HG03457 (cell line): Measurements from ENCODE around the gene CD63.
A peak's percentile ranks its signal among the peaks of the same experiment; 100 is the strongest.
"Not testable (repeated sequence)": the region's sequence is repeated elsewhere in the genome, so short reads cannot be mapped to it uniquely, and the experiment has no call there.

Experiments used
- ATAC-seq: cut with Tn5 transposase; IDR thresholded peaks from one replicate; pipeline ENCODE4 v1.9.1; 2021; ENCODE audit warnings: moderate number of reproducible peaks; ENCODE audit not compliant: unreplicated experiment

Gene CD63

GRCh38 chr12:55728939-55729818, at the start of gene CD63:
CD63 (minus strand) TSS chr12:55729009; CDS start chr12:55728341, 668 bp downstream.
- peak; percentile 53 for ATAC-seq

DNA sequence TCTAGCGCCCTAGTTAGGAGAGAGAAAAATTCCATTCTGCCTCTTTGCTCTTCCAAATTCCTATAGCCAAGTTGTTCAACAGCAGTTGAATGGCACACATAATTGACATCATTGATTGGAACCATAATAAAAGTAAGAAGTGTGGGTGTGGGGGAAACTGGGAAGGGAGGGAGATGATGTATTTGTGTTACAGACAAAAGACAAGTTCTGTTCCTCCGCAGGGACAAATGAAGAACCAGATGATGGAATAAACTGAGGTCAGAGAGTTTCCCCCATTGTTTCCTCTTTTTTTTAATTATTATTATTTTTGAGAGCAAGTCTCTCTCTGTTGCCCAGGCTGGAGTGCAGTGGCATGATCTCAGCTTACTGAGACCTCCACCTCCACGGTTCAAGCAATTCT, 49.0 kb upstream of the CD63 start:
- no peak for ATAC-seq

GRCh38 chr12:55771736-55772135, 42.9 kb upstream of the CD63 start:
- no peak for ATAC-seq

DNA sequence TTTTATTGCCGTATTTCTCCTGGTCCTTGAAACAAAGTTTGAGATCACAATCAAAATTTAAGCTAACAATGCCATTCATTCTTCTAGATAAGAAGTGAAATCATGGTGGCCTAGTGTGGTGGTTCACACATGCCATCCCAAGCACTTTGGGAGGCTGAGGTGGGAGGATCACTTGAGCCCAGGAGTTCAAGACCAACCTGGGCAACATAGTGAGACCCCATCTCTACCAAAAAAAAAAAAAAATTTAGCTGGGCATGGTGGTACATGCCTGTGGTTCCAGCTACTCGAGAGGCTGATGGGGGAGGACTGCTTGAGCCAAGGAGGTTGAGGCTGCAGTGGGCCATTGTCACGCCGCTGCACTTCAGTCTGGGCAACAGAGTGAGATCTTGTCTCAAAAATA, 38.3 kb upstream of the CD63 start:
- ATAC-seq = no peak

DNA sequence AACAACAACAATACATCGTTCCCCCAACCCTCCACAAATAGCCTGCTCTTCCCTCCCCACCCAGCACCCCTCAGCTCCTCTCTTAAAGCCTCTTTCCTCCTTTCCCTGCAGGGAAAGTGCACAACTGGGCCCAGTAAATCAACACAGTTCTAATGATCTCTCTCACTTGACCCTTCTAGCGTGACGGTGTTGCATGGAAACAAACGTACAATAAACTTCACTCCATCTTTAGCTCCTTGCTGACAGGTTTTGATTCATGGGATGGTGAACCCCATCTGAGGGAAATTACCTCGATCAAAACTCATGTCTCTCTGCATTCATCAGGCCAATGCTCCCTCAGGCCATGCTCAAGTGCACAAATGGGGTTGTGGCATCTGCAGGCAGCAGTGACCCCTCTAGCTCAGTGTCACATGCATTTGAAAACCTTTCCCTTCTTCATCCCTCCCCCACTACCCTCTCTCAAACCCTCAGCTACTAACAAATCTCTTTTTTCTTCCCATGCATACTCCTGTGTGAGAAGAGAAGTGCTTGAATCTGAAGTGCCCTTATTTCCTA, 37.0 kb upstream of the CD63 start:
- ATAC-seq = no peak

DNA sequence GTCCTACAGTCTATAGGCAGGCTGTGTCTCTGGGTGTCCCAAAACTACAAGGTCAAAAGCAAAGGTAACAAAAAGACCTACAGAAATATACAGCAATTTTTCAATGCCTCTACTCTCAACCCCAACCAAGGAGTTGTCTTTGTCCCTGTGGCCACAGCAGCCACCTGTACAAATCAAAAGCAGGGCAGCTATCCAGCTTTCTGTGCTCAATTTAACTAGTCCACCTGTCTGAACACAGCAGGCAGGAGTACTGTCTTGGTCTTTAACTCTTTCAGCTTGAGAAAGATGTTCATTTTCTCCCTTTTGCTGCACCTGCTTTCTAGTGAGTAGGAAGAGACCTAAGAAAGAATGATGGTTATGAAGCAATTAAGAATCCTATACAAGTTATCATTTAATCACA, 33.8 kb upstream of the CD63 start:
- ATAC-seq = no peak

DNA sequence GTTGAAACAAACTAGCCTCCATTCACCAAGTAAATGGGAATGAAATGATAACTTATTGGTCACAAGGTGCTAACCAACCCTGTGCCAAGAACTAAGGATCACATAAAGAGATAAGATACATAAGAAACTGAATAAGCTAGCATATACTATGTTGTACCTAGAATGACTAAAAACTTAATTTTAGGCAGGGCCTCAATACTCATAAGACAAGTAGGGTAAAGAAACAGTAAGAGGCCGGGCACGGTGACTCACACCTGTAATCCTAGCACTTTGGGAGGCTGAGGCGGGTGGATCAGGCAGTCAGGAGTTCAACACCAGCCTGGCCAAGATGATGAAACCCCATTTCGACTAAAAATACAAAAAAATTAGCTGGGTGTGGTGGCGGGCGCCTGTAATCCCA, 31.9 kb upstream of the CD63 start:
- ATAC-seq = no peak

- not testable (repeated sequence) for ATAC-seq
Measured at GRCh38 chr12:55758575-55758974, 29.8 kb upstream of the CD63 start.

DNA sequence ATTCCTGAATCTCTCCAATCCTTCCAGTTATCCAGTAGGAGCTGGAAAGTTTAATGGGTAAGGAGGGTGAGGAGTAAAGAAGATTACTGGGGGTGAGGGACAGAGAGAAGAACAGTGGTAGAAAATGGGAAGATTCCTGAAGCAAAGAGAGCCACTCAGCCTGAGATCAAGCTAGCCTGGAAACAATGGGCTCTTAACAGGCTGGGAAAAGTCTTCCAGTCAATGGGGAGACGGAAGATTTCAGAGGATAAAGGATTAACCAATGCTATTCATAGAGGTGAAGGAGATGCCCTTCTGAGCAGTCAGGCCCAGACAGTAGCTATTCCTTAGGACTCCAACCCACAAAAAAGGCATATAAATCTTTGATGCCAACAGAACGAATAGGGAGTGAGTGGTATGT, 28.9 kb upstream of the CD63 start:
- ATAC-seq = no peak

DNA sequence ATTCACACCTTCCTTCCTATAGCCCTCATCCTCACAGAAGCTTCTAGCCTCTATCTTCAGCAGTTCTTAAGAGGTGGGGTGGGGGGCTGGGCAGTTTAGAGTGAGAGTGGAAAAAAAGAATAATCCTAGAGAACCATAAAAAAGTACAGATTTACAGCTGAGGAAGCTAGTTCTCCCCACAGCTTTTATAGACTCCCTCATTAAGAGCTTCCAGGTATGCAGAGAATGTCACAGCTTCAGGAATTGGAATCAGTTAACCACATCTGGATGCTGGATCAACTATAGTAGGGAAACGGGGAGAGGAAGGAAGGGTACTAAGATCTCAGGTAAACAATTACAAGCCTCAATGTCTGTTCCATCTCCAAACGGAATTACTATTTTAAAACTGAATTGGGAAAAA, 26.4 kb upstream of the CD63 start:
- ATAC-seq = no peak

- no peak for ATAC-seq
Measured at GRCh38 chr12:55748230-55748993, 19.6 kb upstream of the CD63 start.

DNA sequence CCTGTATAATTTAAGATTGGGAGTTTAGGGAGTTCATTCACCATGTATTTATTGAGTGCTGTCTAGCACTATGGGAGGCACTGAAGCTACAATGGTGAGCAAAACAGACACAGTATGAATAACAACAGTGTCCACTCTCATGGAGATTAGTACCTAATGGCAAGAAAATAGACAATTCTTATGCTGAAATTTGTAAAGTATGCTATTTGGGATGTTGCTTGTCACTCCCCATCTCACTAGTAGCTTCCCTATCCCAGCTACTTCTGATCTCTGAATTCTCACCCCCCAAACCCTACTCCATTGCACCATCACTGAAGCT, 18.1 kb upstream of the CD63 start:
- no peak for ATAC-seq

- no peak for ATAC-seq
Measured at GRCh38 chr12:55746174-55746912, 17.5 kb upstream of the CD63 start.

- no peak for ATAC-seq
Measured at GRCh38 chr12:55745361-55746173, 16.8 kb upstream of the CD63 start.

DNA sequence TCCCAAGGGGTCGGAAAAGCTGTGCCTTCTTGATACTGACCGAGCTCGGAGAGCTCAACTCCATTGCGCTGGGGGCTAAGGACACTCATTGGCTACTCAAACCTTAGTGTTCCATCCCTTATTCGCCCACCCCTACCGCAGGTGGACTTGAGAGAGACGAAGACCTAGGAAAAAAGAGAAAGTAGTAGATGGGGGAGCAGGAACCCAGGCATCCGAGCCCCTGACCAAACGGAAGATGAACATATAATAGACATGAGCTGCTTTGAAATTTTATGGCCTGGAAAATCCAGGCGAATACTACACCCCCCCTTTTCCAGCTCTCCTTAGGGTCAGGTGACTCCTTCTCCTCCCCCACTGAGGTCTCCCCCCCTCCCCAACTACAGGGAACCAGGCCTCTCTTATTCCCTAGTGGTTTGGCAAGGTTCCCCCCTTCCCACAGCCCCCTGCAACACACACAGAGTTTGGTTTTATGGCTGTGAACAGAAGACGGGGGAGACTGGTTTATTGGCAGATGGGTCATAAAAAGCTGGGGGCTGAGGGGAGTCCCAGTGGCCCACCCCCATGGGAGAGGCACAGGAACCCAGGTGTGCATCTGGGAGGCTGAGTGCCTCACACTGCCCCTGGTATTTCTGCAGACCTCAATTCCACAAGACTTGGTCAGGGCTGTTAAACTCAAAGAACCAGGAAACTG, 15.7 kb upstream of the CD63 start:
- ATAC-seq = no peak

DNA sequence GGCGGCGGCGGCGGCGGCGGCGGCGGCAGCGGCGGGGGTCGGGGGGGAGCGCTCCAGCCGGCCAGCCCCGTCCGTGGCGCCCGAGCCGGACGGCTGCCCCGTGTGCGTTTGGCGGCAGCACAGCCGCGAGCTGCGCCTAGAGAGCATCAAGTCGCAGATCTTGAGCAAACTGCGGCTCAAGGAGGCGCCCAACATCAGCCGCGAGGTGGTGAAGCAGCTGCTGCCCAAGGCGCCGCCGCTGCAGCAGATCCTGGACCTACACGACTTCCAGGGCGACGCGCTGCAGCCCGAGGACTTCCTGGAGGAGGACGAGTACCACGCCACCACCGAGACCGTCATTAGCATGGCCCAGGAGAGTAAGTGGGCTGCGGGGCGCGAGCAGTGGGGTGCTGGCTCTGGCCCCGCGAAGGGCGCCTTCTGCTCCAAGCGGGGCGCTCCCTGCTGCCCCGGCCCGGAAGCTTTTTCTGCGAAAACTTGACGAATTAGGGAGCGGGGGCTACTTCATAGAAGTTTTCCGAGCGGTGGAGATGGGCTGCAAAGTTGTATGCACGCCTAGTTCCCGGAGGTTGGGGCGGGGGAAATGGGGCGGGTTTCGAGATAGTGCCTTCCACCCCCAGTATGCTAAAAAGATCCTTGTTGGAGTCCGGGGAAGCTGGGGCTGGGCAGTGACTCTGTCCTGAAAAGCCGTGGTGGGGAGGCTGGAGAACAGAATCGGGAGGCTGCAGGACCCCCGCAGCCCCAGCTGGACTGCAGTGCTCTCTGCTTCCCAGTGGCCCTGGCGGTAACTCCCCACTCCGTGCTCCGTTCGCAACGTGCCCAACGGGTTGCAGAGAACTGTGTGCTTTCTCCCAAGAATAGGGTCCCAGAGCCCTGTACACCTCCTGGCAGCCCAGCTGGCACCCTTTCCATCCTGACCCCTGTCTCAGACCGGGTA, 14.9 kb upstream of the CD63 start:
- ATAC-seq = peak; percentile 37

DNA sequence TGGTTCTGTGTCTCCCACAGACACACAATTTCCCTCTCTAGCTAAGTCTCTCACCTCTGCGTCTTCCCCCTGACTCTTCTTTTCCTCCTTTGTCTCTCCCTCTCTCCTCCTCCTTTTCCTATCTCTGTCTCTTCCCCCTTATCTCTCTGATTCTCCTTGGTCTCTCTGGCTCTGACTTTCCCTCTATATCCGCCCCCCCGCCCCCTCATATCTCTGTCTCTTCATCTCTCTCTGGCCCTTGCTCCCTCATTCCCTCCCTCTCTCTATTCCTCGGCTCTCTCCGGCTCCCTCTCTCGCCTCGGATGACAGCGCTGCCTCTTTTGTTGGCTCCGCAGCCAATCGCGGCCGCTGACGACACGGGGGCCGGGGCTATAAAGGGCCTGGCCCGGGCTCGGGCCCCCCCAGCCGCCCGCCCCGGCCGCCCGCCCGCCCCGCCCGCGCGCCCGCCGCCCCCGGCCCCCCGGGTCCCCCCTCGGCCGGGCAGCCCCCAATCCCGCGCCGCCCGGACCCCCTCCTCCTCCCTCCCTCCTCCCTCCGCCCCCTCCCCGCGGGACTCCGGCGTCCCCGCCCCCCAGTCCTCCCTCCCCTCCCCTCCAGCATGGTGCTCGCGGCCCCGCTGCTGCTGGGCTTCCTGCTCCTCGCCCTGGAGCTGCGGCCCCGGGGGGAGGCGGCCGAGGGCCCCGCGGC, 14.1 kb upstream of the CD63 start, which contains the start of gene GDF11:
Gene GDF11, plus strand, starts transcription at position 404 of the 687 bp plus-strand sequence. Its CDS starts 195 bp downstream, at position 599.
- ATAC-seq = peak; percentile 24
